Uterus (tissue), 2 donors: Measurements from ENCODE around the gene UROC1.

Source experiments
- CTCF ChIP-seq, 4 experiments: fragments of 200-600 bp in 2 of 4; fragments of 450-650 bp in 2 of 4; sonication (generic) in 2 of 4; IDR thresholded peaks; one replicate each; pipeline ENCODE4 v1.5.1; 2016 to 2019; ENCODE audit warnings: antibody characterized with exemption in 4 of 4, mild to moderate bottlenecking in 2 of 4, moderate library complexity in 1 of 4
- POLR2A ChIP-seq, 2 donors: fragments of 450-650 bp; IDR thresholded peaks; one replicate each; pipeline ENCODE4 v1.6.1; 2016; ENCODE audit warnings: antibody characterized with exemption in 2 of 2, mild to moderate bottlenecking in 1 of 2, moderate library complexity in 1 of 2

- TF ChIP-seq CTCF (IDR thresholded peaks at IDR 0.05), result no peak
- no peak for TF ChIP-seq POLR2A (IDR thresholded peaks at IDR 0.05)
Observed at GRCh38 chr3:126454437-126455198, 63.0 kb downstream of the UROC1 start.
